HG03103 (cell line): ENCODE data around the gene DOCK4.

Experiments
- ATAC-seq: cut with Tn5 transposase; IDR thresholded peaks from one replicate; pipeline ENCODE4 v1.9.1; 2021; ENCODE audit warnings: low read depth; ENCODE audit not compliant: unreplicated experiment

Gene DOCK4

DNA sequence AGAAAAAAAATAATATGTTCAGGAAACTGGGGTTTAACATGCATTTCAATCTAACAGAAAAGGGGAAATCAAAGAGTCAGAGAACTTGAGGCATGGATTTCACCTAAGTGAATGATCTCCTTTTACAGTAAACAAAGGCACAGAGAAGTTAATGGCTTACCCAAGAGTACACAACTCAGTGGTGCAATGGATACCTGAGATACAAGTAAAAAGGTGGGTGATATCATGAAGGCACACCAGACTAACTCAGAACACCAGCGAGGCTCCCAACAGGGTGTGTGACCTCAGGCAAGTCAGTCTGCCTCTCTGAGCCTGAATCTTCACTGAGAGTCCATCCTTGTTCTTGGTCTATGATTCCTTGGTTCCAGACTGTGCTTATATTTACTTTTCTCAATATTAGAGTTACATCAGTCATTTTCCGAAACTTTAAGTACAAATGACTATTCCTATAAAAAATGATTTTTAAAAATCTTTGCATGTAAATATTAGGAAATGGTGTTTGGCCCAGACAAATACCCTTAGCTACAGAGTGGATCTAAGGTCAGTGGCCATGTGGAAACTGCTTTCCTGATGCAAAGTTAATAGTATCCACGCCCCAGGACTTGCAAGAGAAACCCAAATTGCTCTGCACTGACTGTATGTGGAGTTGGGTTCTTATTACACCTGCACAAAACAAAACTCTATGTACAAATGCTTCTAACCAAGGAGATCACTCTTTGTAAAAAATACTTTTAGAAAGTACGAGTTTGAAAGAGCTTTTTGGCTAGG is 361.1 kb downstream of the DOCK4 start:
- ATAC-seq, result no peak

DNA sequence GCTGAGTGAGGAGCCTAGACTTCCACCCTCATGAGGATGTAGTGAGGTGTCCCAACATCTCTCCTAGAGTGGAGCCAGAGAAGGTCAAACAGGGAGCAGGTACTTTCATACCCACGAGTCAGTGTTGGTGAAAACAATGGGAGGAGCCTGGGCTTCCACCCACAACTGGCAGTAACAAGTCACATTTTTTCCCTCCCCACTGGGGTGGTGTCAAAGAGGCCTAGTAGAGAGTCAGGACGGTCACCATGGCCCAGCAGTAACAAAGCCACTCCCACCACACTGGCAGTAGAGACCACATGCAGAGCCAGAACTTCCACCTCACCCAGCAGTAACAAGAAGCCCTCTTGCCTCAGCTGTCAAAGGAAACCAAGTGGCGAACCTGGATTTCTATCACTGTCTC is 363.7 kb downstream of the DOCK4 start:
- no peak for ATAC-seq

DNA sequence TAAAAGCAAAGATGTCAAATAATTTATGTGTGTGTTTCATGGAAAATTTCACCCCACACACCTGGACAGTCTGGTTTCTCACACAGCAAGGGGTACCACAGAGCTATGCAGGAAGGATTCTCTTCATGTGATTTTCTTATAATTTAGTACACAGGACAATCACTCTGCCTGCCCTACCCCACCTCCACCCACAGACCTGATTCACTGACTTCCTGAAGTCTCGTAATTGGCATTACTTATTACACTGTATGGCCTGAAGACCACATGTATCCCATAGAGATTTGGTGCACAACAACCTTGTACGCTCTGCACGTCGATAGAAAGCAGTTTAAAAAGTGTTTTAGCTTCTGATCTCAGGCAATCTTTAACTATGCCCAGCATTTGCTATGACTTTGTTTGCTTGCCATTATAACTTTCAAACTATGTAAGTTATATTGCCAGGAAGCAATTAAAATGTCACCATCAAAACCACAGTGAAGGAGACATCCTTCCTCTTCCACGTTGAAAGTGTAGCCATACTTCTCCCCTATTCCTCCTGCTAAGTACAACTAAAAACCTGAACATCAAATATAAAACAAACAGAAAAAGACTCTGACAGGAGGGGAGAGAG is 364.5 kb downstream of the DOCK4 start:
- ATAC-seq, result no peak

DNA sequence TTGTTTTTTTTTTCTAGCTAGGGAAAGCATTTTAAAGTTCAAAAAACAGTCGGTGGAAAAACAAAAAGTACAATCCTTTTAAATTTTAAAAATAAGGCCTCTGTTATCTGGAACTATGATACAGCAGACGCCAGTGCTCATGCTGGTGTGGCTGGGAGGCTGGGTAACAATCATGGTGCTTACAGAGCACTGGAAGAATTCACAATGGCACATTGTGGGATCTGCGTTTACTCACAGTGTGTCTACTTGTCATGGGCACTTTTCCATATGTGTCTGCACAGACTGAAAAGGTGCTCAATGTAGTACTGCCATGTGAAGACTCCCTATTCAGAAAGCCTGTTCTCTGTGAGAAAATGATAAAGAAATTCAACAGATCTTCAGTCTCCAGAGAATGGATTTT is 365.7 kb downstream of the DOCK4 start:
- ATAC-seq, result no peak

DNA sequence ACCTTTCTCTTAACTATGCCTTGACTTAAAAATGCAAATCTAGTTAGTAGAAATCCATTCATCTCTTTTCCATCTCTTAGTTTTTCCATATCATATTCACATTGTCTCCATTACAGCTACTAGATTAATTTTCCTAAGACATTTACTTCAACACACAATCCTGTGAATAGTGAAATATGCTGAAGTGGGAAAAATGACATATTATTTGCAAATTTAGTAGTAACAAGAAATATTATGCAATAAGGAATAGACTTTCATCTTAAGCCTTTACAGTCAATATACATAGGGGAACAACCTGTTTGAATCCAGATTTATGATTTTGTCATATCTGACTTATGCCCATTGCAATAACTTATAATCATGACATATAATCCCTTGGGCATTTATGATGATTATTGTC is 366.9 kb downstream of the DOCK4 start:
- no peak for ATAC-seq

DNA sequence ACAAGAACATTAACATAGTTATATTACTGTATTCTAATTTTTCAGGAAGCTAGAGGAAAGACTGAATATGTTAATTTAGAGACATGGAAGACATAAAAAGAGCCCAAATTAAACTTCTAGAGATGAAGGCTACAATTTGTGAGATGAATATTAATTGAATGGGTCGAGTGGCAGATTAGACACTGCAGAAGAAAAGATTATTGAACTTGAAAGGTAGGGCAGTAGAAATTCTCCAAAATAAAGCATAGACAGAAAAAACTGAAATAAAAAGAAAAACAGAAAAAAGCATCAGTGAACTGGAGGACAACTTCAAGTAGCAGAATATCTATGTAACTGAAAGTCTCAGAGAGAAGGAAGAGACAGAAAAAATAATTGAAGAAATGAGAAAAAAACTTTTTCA is 369.6 kb downstream of the DOCK4 start:
- ATAC-seq, result no peak

DNA sequence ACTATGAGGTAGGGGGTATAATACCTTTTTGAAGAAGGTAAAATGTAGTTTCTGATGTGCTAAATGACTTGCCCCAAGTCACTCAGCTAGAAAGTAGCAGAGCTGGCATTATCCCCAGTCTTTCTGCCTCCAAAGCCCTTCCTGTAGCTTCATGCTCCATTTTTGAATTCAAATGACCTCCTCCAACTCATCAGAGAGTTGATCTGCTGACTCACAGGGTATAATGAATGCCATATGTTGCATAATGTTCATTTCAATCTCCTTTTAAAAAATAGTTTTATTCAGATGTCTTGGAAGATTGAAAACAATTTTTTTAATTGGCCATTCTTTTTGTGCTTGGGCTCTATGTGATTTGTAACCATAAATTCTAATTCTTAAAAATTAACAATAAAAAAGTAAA is 371.1 kb downstream of the DOCK4 start:
- ATAC-seq, result no peak

DNA sequence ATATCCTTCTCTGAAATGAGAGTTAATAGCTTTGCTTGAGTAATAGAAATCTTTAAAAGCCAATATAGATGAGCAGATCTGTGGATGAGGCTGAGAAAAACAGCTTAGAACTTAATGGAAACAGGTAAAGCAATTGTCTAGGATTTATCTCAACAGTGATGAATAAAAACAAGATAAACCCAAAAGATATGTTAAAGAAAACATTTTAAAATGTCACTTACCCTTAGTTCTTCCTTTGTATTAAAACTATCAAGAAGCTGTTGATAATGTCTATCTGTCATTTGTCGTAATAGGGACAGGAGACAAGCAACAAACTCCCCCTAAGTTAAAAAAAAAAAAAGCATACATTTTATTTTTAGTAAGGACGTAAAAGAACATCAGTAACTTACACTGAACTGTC is 371.8 kb downstream of the DOCK4 start:
- no peak for ATAC-seq

DNA sequence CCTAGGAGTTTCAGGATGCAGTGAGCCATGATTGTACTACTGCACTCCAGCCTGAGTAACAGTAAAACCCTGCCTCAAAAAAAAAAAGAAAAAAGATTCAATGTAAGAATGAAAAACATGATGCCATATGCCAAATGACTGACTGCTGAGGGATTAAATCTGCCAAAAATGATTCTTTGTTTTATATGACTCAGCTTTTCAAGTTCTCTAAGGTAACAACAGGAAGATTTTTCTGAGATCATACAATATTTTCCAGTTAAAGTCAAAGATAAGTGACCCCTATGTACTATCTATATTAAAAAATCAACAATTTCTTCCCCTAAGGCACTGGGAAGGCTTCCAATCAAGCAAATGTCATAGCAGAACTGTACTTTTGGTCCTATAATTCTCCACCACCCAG is 372.7 kb downstream of the DOCK4 start:
- no peak for ATAC-seq

DNA sequence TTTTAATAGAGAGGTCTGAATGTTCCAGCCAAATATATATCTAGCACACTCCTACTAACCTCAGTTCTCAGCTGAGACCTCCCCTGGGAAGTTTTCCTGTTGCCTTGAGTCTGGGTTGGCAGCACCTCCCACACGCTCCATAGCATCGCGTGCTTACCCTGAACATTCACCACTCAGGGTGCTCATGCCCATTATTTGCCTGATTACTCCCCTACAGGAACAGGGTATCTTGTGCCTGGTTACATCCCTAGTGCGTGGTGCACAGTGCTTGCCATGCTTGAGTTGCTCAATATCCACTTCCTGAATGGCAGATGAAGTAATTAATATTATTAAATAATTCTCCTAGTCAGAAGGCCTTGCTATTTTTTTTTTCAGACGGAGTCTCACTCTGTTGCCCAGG is 374.0 kb downstream of the DOCK4 start:
- ATAC-seq, result no peak

DNA sequence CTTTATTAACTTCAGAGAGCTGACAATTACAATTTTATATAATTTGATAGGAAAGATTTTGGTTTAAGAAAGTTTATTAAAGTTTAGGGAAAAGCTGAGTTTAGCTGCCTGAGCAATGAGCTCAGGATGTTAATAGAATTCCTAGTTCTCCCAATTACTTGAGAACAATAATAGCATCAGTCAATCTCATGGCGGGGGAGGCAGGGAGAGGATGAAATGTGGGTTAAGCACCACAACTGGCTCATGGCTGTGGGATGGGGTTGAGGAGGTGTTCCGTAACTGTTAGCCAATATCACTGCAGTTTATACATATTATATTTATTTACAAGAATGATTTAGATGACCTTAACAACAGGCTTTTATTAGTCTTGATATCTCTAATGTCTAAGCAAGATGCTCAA is 377.0 kb downstream of the DOCK4 start:
- ATAC-seq, result no peak

DNA sequence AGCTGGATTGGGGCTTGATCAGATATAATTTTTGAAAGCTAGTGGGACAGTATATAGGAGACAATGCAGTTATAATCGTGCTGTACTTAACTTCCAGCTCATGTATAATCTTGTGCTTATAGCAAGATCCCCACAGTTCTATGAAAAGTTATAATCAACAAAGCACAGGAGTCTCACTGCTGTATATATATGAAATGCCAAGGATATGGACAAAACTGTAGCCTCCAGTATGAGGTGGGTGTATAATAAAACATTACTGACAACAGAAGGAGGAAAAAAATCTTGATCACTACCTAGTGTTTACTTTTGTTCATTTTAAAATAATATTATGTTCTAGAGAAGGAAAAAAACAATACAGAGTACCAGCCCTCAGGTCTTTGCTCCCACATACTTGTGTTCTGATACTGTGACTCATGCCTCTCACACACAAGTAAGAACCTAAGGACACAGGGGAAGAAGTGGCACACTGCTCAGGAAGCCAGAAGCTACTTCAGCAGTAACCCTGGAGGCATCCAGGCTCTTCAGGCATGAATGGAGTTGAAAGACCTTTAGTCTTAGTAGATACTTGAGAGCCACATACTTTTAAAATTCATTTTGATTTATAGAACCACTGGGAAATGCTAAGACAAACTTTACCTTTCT is 378.2 kb downstream of the DOCK4 start:
- no peak for ATAC-seq

DNA sequence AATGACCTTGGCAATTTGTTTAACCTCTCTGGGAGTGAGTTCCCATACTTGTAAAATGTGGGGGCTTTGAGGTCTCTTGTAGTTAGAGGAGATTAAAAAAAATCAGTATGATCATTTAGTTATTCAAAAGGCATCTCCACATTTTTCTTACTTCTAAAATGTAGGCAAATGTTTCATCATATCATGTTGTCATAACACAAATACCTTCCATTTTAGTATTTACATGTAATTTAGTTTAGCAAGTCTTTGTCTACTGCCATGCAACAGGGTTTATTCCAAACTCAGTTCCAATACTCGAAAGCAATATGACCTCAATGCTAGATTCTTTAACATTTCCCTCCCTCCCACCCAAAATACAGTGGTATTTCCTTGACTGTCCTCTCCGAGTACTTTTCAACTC is 381.2 kb downstream of the DOCK4 start:
- no peak for ATAC-seq

DNA sequence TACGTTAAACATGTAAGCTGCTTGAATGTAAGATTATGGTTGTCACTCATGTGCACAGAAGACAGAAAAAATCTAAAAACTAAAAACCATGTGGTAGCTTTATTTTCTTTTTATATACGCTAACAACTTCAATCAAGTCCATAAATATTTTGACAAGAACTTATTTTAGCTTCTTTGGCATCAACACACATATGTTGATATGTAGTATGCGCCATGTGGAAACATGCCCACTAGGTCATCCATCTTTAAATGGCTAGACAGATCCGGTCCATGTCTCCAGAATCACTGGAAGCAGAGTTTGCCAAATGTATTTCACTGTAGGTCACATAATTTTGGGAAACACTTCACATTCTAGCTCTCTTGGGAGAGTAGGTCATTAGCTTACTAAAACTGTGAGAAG is 382.4 kb downstream of the DOCK4 start:
- ATAC-seq, result no peak

DNA sequence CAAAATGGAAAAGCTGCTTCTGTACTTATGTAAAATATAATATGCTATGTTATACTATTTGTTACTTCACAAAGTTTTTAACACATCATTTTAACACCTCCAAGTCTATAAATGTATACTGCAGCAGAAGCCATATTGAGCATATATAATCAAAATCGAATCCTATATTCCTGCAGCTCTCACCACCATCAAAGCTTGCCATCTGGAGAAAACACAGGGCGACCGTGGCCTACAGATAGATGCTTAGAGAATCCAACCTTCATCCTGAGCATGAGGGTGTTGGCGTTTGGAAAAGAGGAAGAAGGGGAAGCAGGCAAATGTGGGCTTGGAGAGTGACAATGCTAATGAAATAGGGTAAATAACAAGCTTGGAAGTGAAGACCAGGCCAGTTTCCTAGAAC is 385.2 kb downstream of the DOCK4 start:
- ATAC-seq, result no peak

DNA sequence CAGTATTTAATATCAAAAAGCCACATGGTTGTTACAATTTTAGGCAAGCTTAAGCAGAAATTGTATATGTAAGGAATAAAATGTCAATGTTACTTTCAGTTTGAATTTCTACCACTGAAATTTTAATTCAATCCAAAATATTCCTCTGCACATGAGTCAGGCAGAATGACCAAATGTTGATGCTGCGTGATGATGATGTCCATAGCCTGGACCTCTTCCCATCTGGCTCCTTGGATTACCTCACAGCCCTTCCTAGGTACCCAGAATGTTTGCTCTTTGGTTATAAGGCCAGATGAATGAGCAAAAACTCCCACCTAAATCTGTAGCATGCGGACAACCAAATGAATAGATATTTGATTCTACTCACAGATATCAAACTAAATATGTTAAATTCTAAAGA is 385.6 kb downstream of the DOCK4 start:
- no peak for ATAC-seq

DNA sequence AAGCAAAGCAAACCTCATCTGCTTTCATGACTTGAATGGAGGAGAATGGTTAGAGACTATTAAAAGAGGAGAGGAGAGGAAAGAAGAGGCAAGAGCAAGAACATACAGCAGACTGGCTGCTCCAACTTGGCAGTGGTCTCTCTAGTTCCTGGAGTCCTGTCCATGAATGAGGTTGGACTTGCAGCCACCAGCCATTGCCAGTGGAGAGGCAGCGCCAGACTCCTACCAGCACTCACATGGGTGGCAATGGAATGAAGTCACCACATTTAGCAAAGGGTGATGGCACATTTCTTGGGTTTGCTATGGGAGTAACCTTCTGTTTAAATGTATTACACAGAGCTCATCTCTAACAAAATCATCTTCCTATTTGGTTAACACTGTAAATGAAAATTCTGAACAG is 386.1 kb downstream of the DOCK4 start:
- no peak for ATAC-seq

DNA sequence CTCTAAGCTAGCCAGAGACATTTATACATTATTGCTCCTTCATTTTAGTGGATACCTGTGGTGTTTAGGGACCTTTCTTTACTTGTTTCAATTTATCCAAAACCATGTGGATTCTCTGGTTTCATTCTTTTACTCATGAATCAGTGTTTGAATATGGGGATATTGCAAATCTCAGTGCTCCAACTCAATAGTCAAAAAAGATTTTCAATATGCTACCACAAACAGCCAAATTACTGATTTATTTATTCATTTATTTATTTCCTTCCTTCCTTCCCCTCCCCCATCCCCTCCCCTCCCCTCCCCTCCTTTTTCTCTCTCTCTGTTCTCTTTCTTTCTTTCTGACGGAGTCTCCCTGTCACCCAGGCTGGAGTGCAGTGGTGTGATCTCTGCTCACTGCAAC is 390.8 kb downstream of the DOCK4 start:
- ATAC-seq, result no peak

DNA sequence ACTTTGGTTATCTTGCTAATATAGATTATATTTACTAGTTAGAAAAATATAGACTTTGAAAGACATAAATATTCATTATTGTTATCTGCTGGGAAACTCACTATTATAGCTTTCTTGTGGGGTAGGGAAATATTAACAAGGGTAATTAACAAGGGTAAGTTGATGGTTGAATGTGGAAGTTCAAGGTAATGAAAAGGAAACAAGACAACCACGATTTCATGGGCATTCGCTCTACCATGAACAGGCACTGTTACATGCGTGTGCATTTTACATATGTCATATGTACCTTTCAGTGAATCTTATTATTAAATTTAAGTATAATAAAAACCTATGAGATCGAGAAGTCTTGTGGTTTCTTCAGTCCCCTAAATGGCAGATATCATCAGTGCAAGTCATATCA is 392.9 kb downstream of the DOCK4 start:
- no peak for ATAC-seq

DNA sequence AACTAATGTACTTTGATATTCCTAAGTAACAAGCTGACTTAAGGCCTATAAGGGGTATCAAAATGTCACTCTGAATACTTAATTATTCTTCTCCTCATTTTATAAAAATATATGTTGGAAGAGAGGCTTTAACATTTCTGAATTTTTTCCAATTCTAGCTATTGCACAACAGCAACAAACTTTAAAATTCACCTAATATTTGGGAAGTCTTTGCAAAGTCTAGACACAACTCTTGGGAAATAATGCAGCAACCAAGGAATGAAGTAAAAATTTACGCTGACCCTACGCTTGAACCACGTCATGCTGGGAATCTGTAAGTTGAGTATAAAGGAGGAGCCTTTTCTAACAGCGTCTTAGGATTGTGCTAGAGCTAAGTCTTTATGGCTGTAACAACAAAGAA is 400.0 kb downstream of the DOCK4 start:
- ATAC-seq, result no peak

DNA sequence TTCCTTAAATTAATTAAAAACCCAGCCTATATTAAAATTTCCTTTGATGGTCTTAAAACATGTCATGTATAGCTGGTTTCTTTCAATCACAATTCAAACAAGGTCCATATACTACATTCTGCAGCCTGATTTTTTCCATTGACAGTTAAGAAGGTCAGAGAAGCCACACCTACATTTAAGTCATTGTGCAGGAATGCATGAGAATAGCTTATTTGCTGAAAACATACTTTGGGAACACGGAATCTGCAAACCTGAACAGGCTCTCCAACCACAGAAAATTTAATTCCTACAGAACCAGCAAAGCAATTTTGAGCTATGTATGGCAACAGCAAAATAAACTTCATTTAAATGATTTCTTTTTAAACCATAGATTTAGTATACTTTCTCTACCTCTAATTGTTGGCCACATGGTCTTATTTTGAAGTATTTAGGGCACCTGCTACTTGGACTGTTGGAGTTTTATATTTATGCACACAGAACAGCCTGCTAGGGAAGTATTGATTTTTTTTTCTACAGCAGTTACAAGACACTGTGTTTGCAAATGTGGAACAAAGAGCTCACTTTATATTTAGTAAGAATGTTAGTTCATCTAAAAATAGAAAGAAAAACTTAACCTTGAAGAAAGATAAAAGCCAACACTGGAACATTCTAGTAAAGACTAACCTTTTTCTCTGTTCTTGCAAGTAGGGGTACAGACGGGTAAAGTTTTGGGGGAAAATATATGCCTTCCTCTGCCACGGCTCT is 403.0 kb downstream of the DOCK4 start:
- no peak for ATAC-seq
